Measurements from ENCODE around the gene RNU5B-1.

DNA sequence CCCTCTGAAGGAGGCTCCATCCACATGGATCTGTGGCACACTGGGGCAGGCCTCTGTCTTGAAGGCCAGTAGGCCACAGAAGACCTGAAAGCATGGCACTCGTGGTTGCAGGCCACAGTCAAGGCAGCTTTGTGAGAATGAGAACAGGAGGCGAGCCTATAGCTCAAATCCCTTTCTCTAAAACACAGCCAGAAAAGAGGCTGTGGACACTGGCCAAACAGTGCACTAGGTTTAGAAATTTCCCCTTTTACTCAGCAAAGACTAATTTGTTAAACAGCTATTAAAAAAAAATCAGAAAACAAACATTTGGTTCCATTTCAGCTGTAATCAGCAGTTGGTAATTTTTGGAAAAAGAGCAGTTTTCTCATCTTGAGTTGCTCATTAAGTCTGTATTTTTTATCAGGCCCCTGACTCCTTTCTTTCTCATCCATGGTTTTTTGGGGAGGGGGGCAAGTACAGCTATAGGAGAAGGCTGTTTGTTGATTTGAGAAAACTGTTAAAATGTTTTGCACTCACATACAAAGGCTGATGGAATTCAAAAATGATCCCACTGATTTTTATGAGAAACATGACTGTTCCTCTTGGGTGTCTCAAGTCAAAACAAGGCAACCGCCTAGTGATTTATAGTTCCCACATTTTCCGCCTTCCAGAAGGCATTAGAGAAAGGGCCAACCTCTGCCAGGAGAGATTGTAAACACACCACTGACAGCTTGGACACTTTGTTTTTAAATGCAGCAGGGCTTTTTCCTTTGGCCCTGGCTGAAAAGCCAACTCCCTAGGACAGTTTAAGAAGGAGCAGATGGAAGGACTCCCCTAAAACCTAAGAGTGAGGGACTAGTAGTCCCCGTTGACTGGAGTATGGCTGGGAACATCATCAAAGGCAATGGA is 45.9 kb upstream of the RNU5B-1 start:
- TF ChIP-seq, protein P1, sequence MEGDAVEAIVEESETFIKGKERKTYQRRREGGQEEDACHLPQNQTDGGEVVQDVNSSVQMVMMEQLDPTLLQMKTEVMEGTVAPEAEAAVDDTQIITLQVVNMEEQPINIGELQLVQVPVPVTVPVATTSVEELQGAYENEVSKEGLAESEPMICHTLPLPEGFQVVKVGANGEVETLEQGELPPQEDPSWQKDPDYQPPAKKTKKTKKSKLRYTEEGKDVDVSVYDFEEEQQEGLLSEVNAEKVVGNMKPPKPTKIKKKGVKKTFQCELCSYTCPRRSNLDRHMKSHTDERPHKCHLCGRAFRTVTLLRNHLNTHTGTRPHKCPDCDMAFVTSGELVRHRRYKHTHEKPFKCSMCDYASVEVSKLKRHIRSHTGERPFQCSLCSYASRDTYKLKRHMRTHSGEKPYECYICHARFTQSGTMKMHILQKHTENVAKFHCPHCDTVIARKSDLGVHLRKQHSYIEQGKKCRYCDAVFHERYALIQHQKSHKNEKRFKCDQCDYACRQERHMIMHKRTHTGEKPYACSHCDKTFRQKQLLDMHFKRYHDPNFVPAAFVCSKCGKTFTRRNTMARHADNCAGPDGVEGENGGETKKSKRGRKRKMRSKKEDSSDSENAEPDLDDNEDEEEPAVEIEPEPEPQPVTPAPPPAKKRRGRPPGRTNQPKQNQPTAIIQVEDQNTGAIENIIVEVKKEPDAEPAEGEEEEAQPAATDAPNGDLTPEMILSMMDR (IDR thresholded peaks at IDR 0.05; ENCODE audit: low read length) = no peak
- TF ChIP-seq EZH2phosphoT487 (IDR thresholded peaks at IDR 0.05; ENCODE audit: low read length) = no peak

Measured in MM.1S (cell line).